Keratinocyte (primary cell): Measurements from ENCODE around the gene SFSWAP. TPM values are rescaled to one million over a fixed set of nuclear protein-coding genes. Genes with fewer than 3 reads are reported as not detected.
"Not testable (repeated sequence)": the region's sequence is repeated elsewhere in the genome, so short reads cannot be mapped to it uniquely, and the experiment has no call there.

Experiments
- DNase-seq: peaks from one replicate; pipeline ENCODE4 v3.0.0-alpha.2; 2011; ENCODE audit warnings: low read depth, missing footprints, low spot score
- FAIRE-seq: peaks from 2 replicates; lab custom pipeline; 2011; peaks lifted over from hg19 to GRCh38; lab: Jason Lieb, UNC
- H2AFZ ChIP-seq: 2 replicates; pipeline ENCODE4 v1.6.0; 2012; ENCODE audit warnings: low read length, control low read depth, inconsistent platforms; ENCODE audit not compliant: control insufficient read depth
- H3K27ac ChIP-seq: 2 replicates; pipeline ENCODE4 v1.5.1; 2011; ENCODE audit warnings: low read length; ENCODE audit not compliant: control insufficient read depth, insufficient read depth
- H3K27me3 ChIP-seq: 3 replicates; pipeline ENCODE4 v1.6.0; 2011; ENCODE audit warnings: low read length; ENCODE audit not compliant: control insufficient read depth, insufficient read depth; ENCODE audit errors: extremely low read depth
- H3K36me3 ChIP-seq, 2 experiments: 2 replicates in 1 of 2; 3 replicates in 1 of 2; pipeline ENCODE4 v1.5.1; 2011; ENCODE audit warnings: low read length in 2 of 2, mild to moderate bottlenecking in 1 of 2; ENCODE audit not compliant: control insufficient read depth in 2 of 2, insufficient read depth in 2 of 2; ENCODE audit errors: extremely low read depth in 1 of 2
- H3K4me1 ChIP-seq: 3 replicates; pipeline ENCODE4 v1.5.1; 2011; ENCODE audit warnings: low read length; ENCODE audit not compliant: control insufficient read depth, insufficient read depth; ENCODE audit errors: extremely low read depth
- H3K4me2 ChIP-seq: 3 replicates; pipeline ENCODE4 v1.6.0; 2011; ENCODE audit warnings: low read depth, low read length; ENCODE audit not compliant: control insufficient read depth, insufficient read depth; ENCODE audit errors: extremely low read depth
- H3K4me3 ChIP-seq, 3 experiments: fragments of 200-600 bp in 1 of 3; sonication (generic) in 1 of 3; 2 replicates in 2 of 3; 3 replicates in 1 of 3; pipeline ENCODE4 v1.5.1; 2011 to 2016; ENCODE audit warnings: low read length in 3 of 3, mild to moderate bottlenecking in 3 of 3, control low read depth in 2 of 3, inconsistent platforms in 1 of 3, low read depth in 1 of 3, mixed read lengths in 1 of 3, mixed run types in 1 of 3, moderate library complexity in 1 of 3; ENCODE audit not compliant: control insufficient read depth in 2 of 3, insufficient read depth in 2 of 3; ENCODE audit errors: extremely low read depth in 1 of 3
- H3K79me2 ChIP-seq: 2 replicates; pipeline ENCODE4 v1.6.0; 2012; ENCODE audit warnings: low read length; ENCODE audit not compliant: control insufficient read depth, insufficient read depth
- H3K9ac ChIP-seq: 3 replicates; pipeline ENCODE4 v1.6.0; 2011; ENCODE audit warnings: low read length; ENCODE audit not compliant: control insufficient read depth, insufficient read depth; ENCODE audit errors: extremely low read depth
- H3K9me1 ChIP-seq: 3 replicates; pipeline ENCODE4 v1.6.0; 2011; ENCODE audit warnings: low read length; ENCODE audit not compliant: control insufficient read depth, insufficient read depth; ENCODE audit errors: extremely low read depth
- H3K9me3 ChIP-seq: 2 replicates; pipeline ENCODE4 v1.5.1; 2012; ENCODE audit warnings: low read depth, low read length; ENCODE audit not compliant: control insufficient read depth
- H4K20me1 ChIP-seq: 3 replicates; pipeline ENCODE4 v1.6.0; 2011; ENCODE audit warnings: low read length; ENCODE audit not compliant: control insufficient read depth, insufficient read depth; ENCODE audit errors: extremely low read depth
- CTCF ChIP-seq, 3 experiments: IDR thresholded peaks in 1 of 3; conservative IDR thresholded peaks in 1 of 3; optimal IDR thresholded peaks in 1 of 3; 2 replicates in 2 of 3; 3 replicates in 1 of 3; pipeline versions ENCODE3 to v1.5.1; 2011; ENCODE audit warnings: low read length in 3 of 3, mild to moderate bottlenecking in 3 of 3, moderate library complexity in 2 of 3, control low read depth in 1 of 3, inconsistent platforms in 1 of 3; ENCODE audit not compliant: insufficient read depth in 2 of 3; ENCODE audit errors: extremely low read depth in 1 of 3
- EZH2 ChIP-seq: IDR thresholded peaks from one replicate; pipeline ENCODE4 v1.6.1; 2012; ENCODE audit warnings: inconsistent platforms, mild to moderate bottlenecking, low read length, moderate library complexity
- dilution Hi-C: fragments of 300-500 bp; cut with MboI; formaldehyde crosslinking; loops from one replicate; pipeline ENCODE4 v1.7.0; 2020; ENCODE audit warnings: low sequenced_read_pairs; ENCODE audit not compliant: extremely low pct_ligation_motif_present
- polyA plus RNA-seq, 5 experiments: library from polyadenylated mRNA; depleted of rRNA in 3 of 5; stranded (reverse) in 3 of 5; stranded (forward) in 1 of 5; unstranded in 1 of 5; fragments of >200 nt; gene quantifications; 1 replicate in 1 of 5; 2 replicates in 3 of 5; 3 replicates in 1 of 5; pipeline versions ENCODE4 v1.2.1 to v1.2.3, GENCODE V29; 2011 to 2012; ENCODE audit warnings: missing spikeins in 2 of 5, low read depth in 1 of 5, low replicate concordance in 1 of 5

The SFSWAP gene
- polyA plus RNA-seq, 1 donor (not counting 4 experiments of a cell fraction or from before 2014, with no cell fraction given) = 13.1 TPM

GRCh38 chr12:131808744-131809371 lies 98.0 kb downstream of the SFSWAP start:
- H3K27me3 ChIP-seq = no peaks in the 10 kb centered on the region
- H4K20me1 ChIP-seq = no peaks in the 10 kb centered on the region
- no peaks in the 10 kb centered on the region for H3K79me2 ChIP-seq
- dilution Hi-C loops = no loop called here
- DNase-seq (no peak), FAIRE-seq (no peak)
- H3K4me1 ChIP-seq = peaks cover 5% of the 10 kb centered on the region
- no peak overlapping the region for H2AFZ ChIP-seq
- no peaks in the 10 kb centered on the region for H3K9me1 ChIP-seq
- H3K9ac ChIP-seq = no peak overlapping the region
- H3K4me2 ChIP-seq = no peak overlapping the region
- no peaks in the 10 kb centered on the region for H3K9me3 ChIP-seq
- TF ChIP-seq CTCF (optimal IDR thresholded peaks at IDR 0.05 in 1 of 3, IDR thresholded peaks at IDR 0.05 in 1 of 3, conservative IDR thresholded peaks at IDR 0.05 in 1 of 3; ENCODE audit: extremely low read depth in 1 of 3, insufficient read depth in 2 of 3, low read length in 3 of 3) (no peak), EZH2 (no peak)
- H3K36me3 ChIP-seq = no peaks in the 10 kb centered on the region
- no peak overlapping the region for H3K27ac ChIP-seq
- H3K4me3 ChIP-seq = peak overlapping the region in 1 of 3 experiments; percentile 26

GRCh38 chr12:131809476-131810254 lies 98.8 kb downstream of the SFSWAP start:
- FAIRE-seq = not testable (repeated sequence)

More at GRCh38 chr12:131809476-131810254, 98.8 kb downstream of the SFSWAP start:
- H3K27me3 ChIP-seq, H4K20me1 ChIP-seq, H3K79me2 ChIP-seq, H3K27ac ChIP-seq, H3K4me3 ChIP-seq, H3K4me1 ChIP-seq, H3K4me2 ChIP-seq, H2AFZ ChIP-seq, H3K9me3 ChIP-seq, DNase-seq, dilution Hi-C loops, H3K9ac ChIP-seq, H3K9me1 ChIP-seq, H3K36me3 ChIP-seq: not testable (repeated sequence)
